ENCODE data around the gene CAPN1.

CAPN1 gene

GRCh38 chr11:65183201-65183891, 1.6 kb downstream of the CAPN1 start:
- DNase-seq (ENCODE audit: low read depth, low spot score), result no peak
- TF ChIP-seq, protein P1, sequence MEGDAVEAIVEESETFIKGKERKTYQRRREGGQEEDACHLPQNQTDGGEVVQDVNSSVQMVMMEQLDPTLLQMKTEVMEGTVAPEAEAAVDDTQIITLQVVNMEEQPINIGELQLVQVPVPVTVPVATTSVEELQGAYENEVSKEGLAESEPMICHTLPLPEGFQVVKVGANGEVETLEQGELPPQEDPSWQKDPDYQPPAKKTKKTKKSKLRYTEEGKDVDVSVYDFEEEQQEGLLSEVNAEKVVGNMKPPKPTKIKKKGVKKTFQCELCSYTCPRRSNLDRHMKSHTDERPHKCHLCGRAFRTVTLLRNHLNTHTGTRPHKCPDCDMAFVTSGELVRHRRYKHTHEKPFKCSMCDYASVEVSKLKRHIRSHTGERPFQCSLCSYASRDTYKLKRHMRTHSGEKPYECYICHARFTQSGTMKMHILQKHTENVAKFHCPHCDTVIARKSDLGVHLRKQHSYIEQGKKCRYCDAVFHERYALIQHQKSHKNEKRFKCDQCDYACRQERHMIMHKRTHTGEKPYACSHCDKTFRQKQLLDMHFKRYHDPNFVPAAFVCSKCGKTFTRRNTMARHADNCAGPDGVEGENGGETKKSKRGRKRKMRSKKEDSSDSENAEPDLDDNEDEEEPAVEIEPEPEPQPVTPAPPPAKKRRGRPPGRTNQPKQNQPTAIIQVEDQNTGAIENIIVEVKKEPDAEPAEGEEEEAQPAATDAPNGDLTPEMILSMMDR (IDR thresholded peaks at IDR 0.05; ENCODE audit: low read depth, low read length), result no peak
- in situ Hi-C loops (cut with HindIII; ENCODE audit: low sequenced_read_pairs), result no loop called here
- H3K4me3 ChIP-seq (ENCODE audit: low read depth, low read length), result no peak overlapping the region

DNA sequence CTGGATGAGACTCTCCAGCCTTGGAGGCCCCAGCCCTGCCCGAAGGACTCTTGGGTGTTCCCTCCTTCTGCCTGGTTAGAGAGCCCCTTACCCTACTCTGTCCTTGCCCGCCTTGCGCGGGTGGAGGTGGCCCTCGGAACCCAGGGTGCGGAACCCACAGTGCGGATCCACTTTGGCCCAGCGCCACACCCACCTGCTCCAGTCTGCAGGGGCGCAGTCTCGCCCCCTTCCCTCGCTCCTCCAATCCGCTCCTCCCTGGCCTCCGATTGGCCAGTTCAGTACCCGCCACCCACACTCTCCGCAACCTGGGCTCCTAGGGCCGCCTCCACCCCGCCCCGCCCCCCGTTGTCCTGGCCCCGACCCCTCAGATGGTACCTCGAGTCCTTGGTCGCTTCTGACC, 2.4 kb downstream of the CAPN1 start:
- DNase-seq (ENCODE audit: low read depth, low spot score), result no peak
- in situ Hi-C loops (cut with HindIII; ENCODE audit: low sequenced_read_pairs), result no loop called here
- H3K4me3 ChIP-seq (ENCODE audit: low read depth, low read length), result no peak overlapping the region
- TF ChIP-seq, protein P1 (IDR thresholded peaks at IDR 0.05; ENCODE audit: low read depth, low read length), result no peak

- TF ChIP-seq, protein P1 (IDR thresholded peaks at IDR 0.05; ENCODE audit: low read depth, low read length), result no peak
- H3K4me3 ChIP-seq (ENCODE audit: low read depth, low read length), result no peak overlapping the region
- DNase-seq (ENCODE audit: low read depth, low spot score), result no peak
- in situ Hi-C loops (cut with HindIII; ENCODE audit: low sequenced_read_pairs), result no loop called here
These were observed 3.4 kb downstream of the CAPN1 start for GRCh38 chr11:65185171-65185570.

- TF ChIP-seq, protein P1 (IDR thresholded peaks at IDR 0.05; ENCODE audit: low read depth, low read length), result peak; percentile 17
- no peak overlapping the region for H3K4me3 ChIP-seq (ENCODE audit: low read depth, low read length)
- in situ Hi-C loops (cut with HindIII; ENCODE audit: low sequenced_read_pairs), result no loop called here
These were observed 4.2 kb downstream of the CAPN1 start for GRCh38 chr11:65185869-65186341.

GRCh38 chr11:65186701-65187100, 5.0 kb downstream of the CAPN1 start:
- DNase-seq (ENCODE audit: low read depth, low spot score), result no peak
- H3K4me3 ChIP-seq (ENCODE audit: low read depth, low read length), result no peak overlapping the region
- TF ChIP-seq, protein P1 (IDR thresholded peaks at IDR 0.05; ENCODE audit: low read depth, low read length), result no peak
- in situ Hi-C loops (cut with HindIII; ENCODE audit: low sequenced_read_pairs), result no loop called here

More at GRCh38 chr11:65185869-65186341, 4.2 kb downstream of the CAPN1 start:
- no peak for DNase-seq (ENCODE audit: low read depth, low spot score)

DNA sequence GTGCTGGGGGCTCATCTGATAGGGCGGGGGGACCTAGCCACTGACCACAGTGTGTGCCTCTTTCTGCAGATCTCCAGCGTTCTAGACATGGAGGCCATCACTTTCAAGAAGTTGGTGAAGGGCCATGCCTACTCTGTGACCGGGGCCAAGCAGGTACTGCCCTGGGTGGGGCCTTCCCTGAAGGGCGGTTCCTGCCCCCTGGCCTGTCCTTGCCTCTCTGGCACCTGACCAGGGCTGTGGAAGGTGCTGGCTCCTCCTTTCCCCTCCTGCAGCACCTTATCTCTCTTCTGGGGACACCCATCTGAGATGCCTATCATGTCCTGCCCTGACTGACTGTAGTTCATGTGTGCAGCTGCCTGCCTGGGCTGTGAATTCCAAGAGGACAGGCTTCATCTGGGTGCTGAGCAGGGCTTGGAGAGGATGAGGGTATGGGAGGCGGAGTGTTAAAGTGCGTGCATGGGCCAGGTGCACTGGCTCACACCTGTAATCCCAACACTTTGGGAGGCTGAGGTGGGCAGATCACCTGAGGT, 5.5 kb downstream of the CAPN1 start:
- no peak overlapping the region for H3K4me3 ChIP-seq (ENCODE audit: low read depth, low read length)
- in situ Hi-C loops (cut with HindIII; ENCODE audit: low sequenced_read_pairs), result no loop called here
- no peak for DNase-seq (ENCODE audit: low read depth, low spot score)
- TF ChIP-seq, protein P1 (IDR thresholded peaks at IDR 0.05; ENCODE audit: low read depth, low read length), result no peak
